Stimulated activated CD8-positive, alpha-beta memory T cell treated with anti-CD3 and anti-CD28 coated beads, Interleukin-7, amount 100 ng/mL, for 1 hour (primary cell): ENCODE results near the gene PARVA.

ENCODE experiments used
- DNase-seq, 2 donors: peaks; one replicate each; pipeline ENCODE4 v3.0.0-alpha.2; 2020; ENCODE audit warnings: low read depth in 2 of 2

PARVA gene

GRCh38 chr11:12554122-12554521 is 176.8 kb downstream of the PARVA start:
- no peak for DNase-seq

DNA sequence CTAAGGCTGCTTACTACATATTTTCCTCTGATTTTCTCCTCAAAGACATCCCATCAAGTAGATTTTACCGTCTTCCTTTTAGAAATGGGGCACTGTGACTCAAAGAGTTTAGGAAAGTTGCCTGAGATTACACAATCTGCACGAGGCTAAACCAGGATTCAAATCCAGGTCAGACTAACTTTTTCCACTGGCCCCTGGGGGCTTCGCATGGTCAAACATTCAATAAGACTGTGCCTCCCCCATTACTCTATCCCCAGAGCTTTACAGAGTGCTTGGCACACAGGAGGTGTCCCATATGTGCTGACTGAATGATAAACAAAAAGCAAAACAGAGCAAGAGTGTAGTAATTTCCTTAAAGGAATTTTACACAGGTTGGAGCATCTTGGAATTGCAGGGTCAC is 178.8 kb downstream of the PARVA start:
- DNase-seq, result no peak

GRCh38 chr11:12556788-12557384 is 179.5 kb downstream of the PARVA start:
- DNase-seq, result no peak

- DNase-seq, result no peak
Measured at GRCh38 chr11:12559011-12559410, 181.6 kb downstream of the PARVA start.

- DNase-seq, result no peak
Measured at GRCh38 chr11:12560362-12560761, 183.0 kb downstream of the PARVA start.

GRCh38 chr11:12560861-12561260 is 183.5 kb downstream of the PARVA start:
- no peak for DNase-seq

GRCh38 chr11:12564012-12564411 is 186.6 kb downstream of the PARVA start:
- no peak for DNase-seq

- no peak for DNase-seq
Measured at GRCh38 chr11:12565406-12565805, 188.0 kb downstream of the PARVA start.

DNA sequence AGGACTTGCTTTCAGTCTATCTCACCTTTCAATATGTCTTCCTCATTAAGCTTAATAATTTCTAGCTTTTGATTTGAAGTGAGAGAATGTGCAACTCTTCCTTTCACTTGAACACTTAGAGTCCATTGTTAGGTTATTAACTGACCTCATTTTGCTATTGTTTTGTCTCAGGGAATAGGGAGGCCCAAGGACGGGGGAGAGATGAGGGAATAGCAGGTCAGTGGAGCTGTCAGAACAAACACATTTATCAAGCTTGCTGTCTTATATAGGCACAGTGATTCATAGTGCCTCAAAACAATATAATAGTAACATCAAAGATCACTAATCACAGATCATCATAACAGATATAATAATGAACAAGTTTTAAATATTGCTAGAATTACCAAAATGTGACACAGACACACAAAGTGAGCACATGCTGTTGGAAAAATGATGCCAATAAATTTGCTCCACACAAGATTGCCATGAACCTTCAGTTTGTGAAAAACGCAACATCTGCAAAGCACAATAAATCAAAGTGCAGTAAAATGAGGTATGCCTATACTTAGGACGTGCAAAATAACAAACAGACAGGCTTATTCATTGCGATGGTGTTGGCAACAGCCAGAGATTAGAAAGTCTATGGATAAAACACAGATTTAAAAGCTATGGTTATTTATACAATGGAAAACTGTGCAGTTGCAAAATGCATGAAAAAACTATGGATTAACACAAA is 190.5 kb downstream of the PARVA start:
- DNase-seq, result no peak

- no peak for DNase-seq
Measured at GRCh38 chr11:12569499-12570425, 192.4 kb downstream of the PARVA start.

- DNase-seq, result no peak
Measured at GRCh38 chr11:12573707-12574485, 196.5 kb downstream of the PARVA start.

GRCh38 chr11:12577725-12578644 is 200.6 kb downstream of the PARVA start:
- no peak for DNase-seq

- no peak for DNase-seq
Measured at GRCh38 chr11:12581416-12581815, 204.0 kb downstream of the PARVA start.

- DNase-seq, result no peak
Measured at GRCh38 chr11:12581923-12582322, 204.6 kb downstream of the PARVA start.
